ENCODE measurements around the gene DHRS11. TPM values are rescaled to one million over a fixed set of nuclear protein-coding genes. Genes with fewer than 3 reads are reported as not detected.
A peak's percentile ranks its signal among the peaks of the same experiment; 100 is the strongest.

The DHRS11 gene
- total and polyA plus RNA-seq, 2 of the 4 experiments (the other 2 are of a cell fraction) = 7.0 to 14.5 TPM

DNA sequence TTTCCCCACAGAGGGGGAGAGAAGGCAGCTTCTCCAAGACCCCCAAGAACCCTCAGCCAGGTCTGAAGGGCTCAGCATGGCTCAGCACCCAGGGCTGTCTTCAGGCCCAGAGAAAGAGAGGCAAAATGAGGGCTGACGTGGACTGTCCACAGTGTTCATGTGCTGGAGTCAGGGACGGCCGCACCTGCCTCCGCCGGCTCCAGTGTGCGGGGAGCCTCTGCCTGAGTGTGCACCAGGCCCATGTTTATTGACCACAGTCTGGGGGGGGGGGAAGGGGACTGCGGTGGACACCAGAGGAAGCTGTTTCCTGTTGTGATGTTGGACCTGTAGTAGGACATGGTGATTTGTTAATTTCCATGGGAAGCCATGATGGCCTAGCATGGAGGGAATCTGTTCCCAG is 16.6 kb downstream of the DHRS11 start:
- peaks cover 1% of the 10 kb centered on the region; the same call in 1 of the 2 replicates for H3K36me3 ChIP-seq (ENCODE audit: control insufficient read depth, insufficient read depth, low read length)
- no peak overlapping the region for H3K4me3 ChIP-seq (ENCODE audit: insufficient read depth, low read depth, low read length)
- H3K9me3 ChIP-seq (ENCODE audit: control insufficient read depth, insufficient read depth, low read length) = no peaks in the 10 kb centered on the region
- H4K8ac ChIP-seq (ENCODE audit: low read depth in 2 of 2, low read length in 2 of 2) = no peak overlapping the region
- peaks cover 17 to 25% of the 10 kb centered on the region in 2 experiments for H3K79me1 ChIP-seq (ENCODE audit: low read depth in 1 of 2, low read length in 2 of 2)
- peaks cover 15% of the 10 kb centered on the region; the same call in 1 of the 2 replicates for H3K9me1 ChIP-seq (ENCODE audit: insufficient read depth, low read length)
- H2BK15ac ChIP-seq (ENCODE audit: low read depth, low read length) = no peak overlapping the region
- no peak overlapping the region for H3K4ac ChIP-seq (ENCODE audit: low read depth, low read length)
- ChIA-PET CTCF (no interaction called here), POLR2A (ENCODE audit: unreplicated experiment) (no interaction called here)
- H2AK5ac ChIP-seq (ENCODE audit: low read depth, low read length) = no peak overlapping the region
- BruUV-seq (replicated peaks) = no TSS peak
- H3K9ac ChIP-seq (ENCODE audit: low read depth, low read length) = no peak overlapping the region
- intact Hi-C loops (cut with micrococcal nuclease) (no loop called here), in situ Hi-C loops (cut with MboI; ENCODE audit: low sequenced_read_pairs) (loop anchor here (10.0 kb wide), 1 partner anchor 767 kb away; the partner anchor contains the start of gene C17orf78), dilution Hi-C loops (cut with HindIII; ENCODE audit: low sequenced_read_pairs, unreplicated experiment) (no loop called here)
- no peak overlapping the region for H2BK20ac ChIP-seq (ENCODE audit: low read depth, low read length)
- no peak overlapping the region for H3K23ac ChIP-seq (ENCODE audit: low read depth, low read length)
- ATAC-seq (ENCODE audit: low read depth) (no peak), DNase-seq (no peak)
- H3K56ac ChIP-seq (ENCODE audit: extremely low read depth, insufficient read depth, low read length) = no peak overlapping the region
- H4K20me1 ChIP-seq (ENCODE audit: insufficient read depth, low read length) = peaks cover 27% of the 10 kb centered on the region
- no peak overlapping the region for H3K4me2 ChIP-seq (ENCODE audit: low read depth, low read length)
- no peak for TF ChIP-seq FOS (IDR thresholded peaks at IDR 0.05; ENCODE audit: low read depth, low read length)
- no peak for TF ChIP-seq BHLHE40 (IDR thresholded peaks at IDR 0.05; ENCODE audit: low read depth, low read length)
- no peak for TF ChIP-seq SMC3 (IDR thresholded peaks at IDR 0.05; ENCODE audit: low read depth, low read length)
- TF ChIP-seq, protein P1, sequence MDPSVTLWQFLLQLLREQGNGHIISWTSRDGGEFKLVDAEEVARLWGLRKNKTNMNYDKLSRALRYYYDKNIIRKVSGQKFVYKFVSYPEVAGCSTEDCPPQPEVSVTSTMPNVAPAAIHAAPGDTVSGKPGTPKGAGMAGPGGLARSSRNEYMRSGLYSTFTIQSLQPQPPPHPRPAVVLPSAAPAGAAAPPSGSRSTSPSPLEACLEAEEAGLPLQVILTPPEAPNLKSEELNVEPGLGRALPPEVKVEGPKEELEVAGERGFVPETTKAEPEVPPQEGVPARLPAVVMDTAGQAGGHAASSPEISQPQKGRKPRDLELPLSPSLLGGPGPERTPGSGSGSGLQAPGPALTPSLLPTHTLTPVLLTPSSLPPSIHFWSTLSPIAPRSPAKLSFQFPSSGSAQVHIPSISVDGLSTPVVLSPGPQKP (IDR thresholded peaks at IDR 0.05; ENCODE audit: borderline replicate concordance, low read depth, low read length) = no peak
- no peak for TF ChIP-seq RAD21 (IDR thresholded peaks at IDR 0.05; ENCODE audit: low read length)
- TF ChIP-seq MAFK (IDR thresholded peaks at IDR 0.05; ENCODE audit: low read depth, low read length) = no peak
- TF ChIP-seq MXI1 (IDR thresholded peaks at IDR 0.05; ENCODE audit: borderline replicate concordance, low read depth, low read length) = no peak
- no peak for TF ChIP-seq RFX5 (IDR thresholded peaks at IDR 0.05; ENCODE audit: low read depth, low read length)
- no peak overlapping the region for H3K14ac ChIP-seq (replicated peaks; ENCODE audit: low read depth, low read length)
- 80% methylated on average over 2 of the region's 7 CpGs; no CpG with 5 or more reads in 1 of the 2 experiments for WGBS, 2 experiments (ENCODE audit: extremely low coverage in 2 of 2, insufficient read length in 1 of 2)
- no peak overlapping the region for H2AK9ac ChIP-seq (replicated peaks; ENCODE audit: low read depth, low read length, poor library complexity)
- H3K18ac ChIP-seq (ENCODE audit: low read depth, low read length) = no peak overlapping the region
- H2AFZ ChIP-seq (replicated peaks; ENCODE audit: low read length, poor library complexity) = peak overlapping the region; percentile 72
- no peak overlapping the region for H3K27ac ChIP-seq (ENCODE audit: insufficient read depth, low read length)
- H4K91ac ChIP-seq (ENCODE audit: insufficient read depth, low read depth, low read length) = no peak overlapping the region
- H2BK120ac ChIP-seq (ENCODE audit: low read depth, low read length) = no peak overlapping the region
- no peaks in the 10 kb centered on the region for H3K4me1 ChIP-seq (ENCODE audit: control insufficient read depth, insufficient read depth, low read length)
- no peak overlapping the region for H4K5ac ChIP-seq (ENCODE audit: low read depth, low read length)
- no peak overlapping the region for H2BK5ac ChIP-seq (ENCODE audit: low read depth, low read length, poor library complexity, severe bottlenecking)
- H3K27me3 ChIP-seq (ENCODE audit: control insufficient read depth, insufficient read depth, low read length) = no peaks in the 10 kb centered on the region
